Measurements from ENCODE around the gene RGS7. TPM values are rescaled to one million over a fixed set of nuclear protein-coding genes. Genes with fewer than 3 reads are reported as not detected.
"Not testable (repeated sequence)": the region's sequence is repeated elsewhere in the genome, so short reads cannot be mapped to it uniquely, and the experiment has no call there.

RGS7 gene
- total RNA-seq, 2 donors from 2014 or later, result 0.26 to 0.99 TPM

GRCh38 chr1:240758777-240759176 lies 598.2 kb downstream of the RGS7 start:
- H3K4me3 ChIP-seq; intact Hi-C loops (cut with DNase I); H3K27ac ChIP-seq; H3K27me3 ChIP-seq; H3K36me3 ChIP-seq (replicated peaks in 1 of 2; ENCODE audit: insufficient read depth in 1 of 2, low read depth in 2 of 2); ATAC-seq; H3K4me1 ChIP-seq; H3K9me3 ChIP-seq; DNase-seq: not testable (repeated sequence)
- WGBS, 2 donors, result 71 to 73% methylated on average over 6 of the region's 6 CpGs

- WGBS, 2 donors, result 56 to 76% methylated on average over 1 of the region's 1 CpG
- Histone ChIP-seq H3K27ac (no peak overlapping the region), H3K36me3 (replicated peaks in 1 of 2; ENCODE audit: insufficient read depth in 1 of 2, low read depth in 2 of 2) (no peaks in the 10 kb centered on the region), H3K27me3 (no peaks in the 10 kb centered on the region), H3K4me1 (no peaks in the 10 kb centered on the region), H3K4me3 (no peak overlapping the region), H3K9me3 (no peaks in the 10 kb centered on the region)
- intact Hi-C loops (cut with DNase I), result no loop called here
- DNase-seq (no peak), ATAC-seq (no peak)
- TF ChIP-seq POLR2A (IDR thresholded peaks at IDR 0.05) (no peak), CTCF (IDR thresholded peaks at IDR 0.05) (no peak)
Measured at GRCh38 chr1:240758296-240758695, 598.7 kb downstream of the RGS7 start.

GRCh38 chr1:240747907-240748306 lies 609.1 kb downstream of the RGS7 start:
- no peak overlapping the region for H3K27ac ChIP-seq

GRCh38 chr1:240743705-240744104 lies 613.3 kb downstream of the RGS7 start:
- WGBS, 2 donors, result 36 to 42% methylated on average over 2 of the region's 2 CpGs
- H3K4me1 ChIP-seq, result no peaks in the 10 kb centered on the region
- no peaks in the 10 kb centered on the region for H3K27me3 ChIP-seq
- DNase-seq, result no peak
- TF ChIP-seq POLR2A (IDR thresholded peaks at IDR 0.05) (no peak), CTCF (IDR thresholded peaks at IDR 0.05) (no peak)
- H3K36me3 ChIP-seq (replicated peaks in 1 of 2; ENCODE audit: insufficient read depth in 1 of 2, low read depth in 2 of 2), result no peaks in the 10 kb centered on the region
- intact Hi-C loops (cut with DNase I), result no loop called here
- no peak for ATAC-seq
- H3K27ac ChIP-seq, result no peak overlapping the region
- H3K9me3 ChIP-seq, result no peaks in the 10 kb centered on the region
- no peak overlapping the region for H3K4me3 ChIP-seq

More at GRCh38 chr1:240747907-240748306, 609.1 kb downstream of the RGS7 start:
- Histone ChIP-seq H3K4me3 (no peak overlapping the region), H3K27me3 (no peaks in the 10 kb centered on the region), H3K9me3 (no peaks in the 10 kb centered on the region), H3K36me3 (replicated peaks in 1 of 2; ENCODE audit: insufficient read depth in 1 of 2, low read depth in 2 of 2) (no peaks in the 10 kb centered on the region), H3K4me1 (no peaks in the 10 kb centered on the region)
- intact Hi-C loops (cut with DNase I), result no loop called here
- DNase-seq, result no peak
- no peak for ATAC-seq
- TF ChIP-seq CTCF (IDR thresholded peaks at IDR 0.05) (no peak), POLR2A (IDR thresholded peaks at IDR 0.05) (no peak)

- Histone ChIP-seq H3K4me3 (no peak overlapping the region), H3K36me3 (replicated peaks in 1 of 2; ENCODE audit: insufficient read depth in 1 of 2, low read depth in 2 of 2) (no peaks in the 10 kb centered on the region), H3K27me3 (no peaks in the 10 kb centered on the region), H3K4me1 (no peaks in the 10 kb centered on the region), H3K9me3 (no peaks in the 10 kb centered on the region), H3K27ac (no peak overlapping the region)
- 46 to 47% methylated on average over 1 of the region's 1 CpG for WGBS, 2 donors
- ATAC-seq (no peak), DNase-seq (no peak)
- TF ChIP-seq POLR2A (IDR thresholded peaks at IDR 0.05), result no peak
- intact Hi-C loops (cut with DNase I), result no loop called here
Measured at GRCh38 chr1:240739754-240740153, 617.3 kb downstream of the RGS7 start.

GRCh38 chr1:240739139-240739538 lies 617.9 kb downstream of the RGS7 start:
- Histone ChIP-seq H3K9me3 (no peaks in the 10 kb centered on the region), H3K36me3 (replicated peaks in 1 of 2; ENCODE audit: insufficient read depth in 1 of 2, low read depth in 2 of 2) (no peaks in the 10 kb centered on the region), H3K4me3 (no peak overlapping the region), H3K27me3 (no peaks in the 10 kb centered on the region), H3K4me1 (no peaks in the 10 kb centered on the region), H3K27ac (no peak overlapping the region)
- TF ChIP-seq POLR2A (IDR thresholded peaks at IDR 0.05) (no peak), CTCF (IDR thresholded peaks at IDR 0.05) (no peak)
- DNase-seq (no peak), ATAC-seq (no peak)
- intact Hi-C loops (cut with DNase I), result no loop called here

Data from body of pancreas (tissue), 4 donors.